ENCODE results near the gene ADAT2.
A peak's percentile ranks its signal among the peaks of the same experiment; 100 is the strongest.

The ADAT2 gene

GRCh38 chr6:143399775-143400174, 50.7 kb downstream of the ADAT2 start:
- Histone ChIP-seq H3K9me3 (ENCODE audit: severe bottlenecking) (no peaks in the 10 kb centered on the region), H3K4me3 (ENCODE audit: severe bottlenecking) (no peak overlapping the region), H3K27me3 (ENCODE audit: insufficient read depth, poor library complexity, severe bottlenecking) (no peaks in the 10 kb centered on the region), H3K27ac (ENCODE audit: poor library complexity, severe bottlenecking) (peak overlapping the region; percentile 95), H3K36me3 (ENCODE audit: low read depth) (no peaks in the 10 kb centered on the region), H3K4me1 (ENCODE audit: insufficient read depth, poor library complexity, severe bottlenecking) (peaks cover 47% of the 10 kb centered on the region)
- DNase-seq (ENCODE audit: low spot score) (no peak), ATAC-seq (ENCODE audit: low read depth) (no peak)
- TF ChIP-seq, protein P1, sequence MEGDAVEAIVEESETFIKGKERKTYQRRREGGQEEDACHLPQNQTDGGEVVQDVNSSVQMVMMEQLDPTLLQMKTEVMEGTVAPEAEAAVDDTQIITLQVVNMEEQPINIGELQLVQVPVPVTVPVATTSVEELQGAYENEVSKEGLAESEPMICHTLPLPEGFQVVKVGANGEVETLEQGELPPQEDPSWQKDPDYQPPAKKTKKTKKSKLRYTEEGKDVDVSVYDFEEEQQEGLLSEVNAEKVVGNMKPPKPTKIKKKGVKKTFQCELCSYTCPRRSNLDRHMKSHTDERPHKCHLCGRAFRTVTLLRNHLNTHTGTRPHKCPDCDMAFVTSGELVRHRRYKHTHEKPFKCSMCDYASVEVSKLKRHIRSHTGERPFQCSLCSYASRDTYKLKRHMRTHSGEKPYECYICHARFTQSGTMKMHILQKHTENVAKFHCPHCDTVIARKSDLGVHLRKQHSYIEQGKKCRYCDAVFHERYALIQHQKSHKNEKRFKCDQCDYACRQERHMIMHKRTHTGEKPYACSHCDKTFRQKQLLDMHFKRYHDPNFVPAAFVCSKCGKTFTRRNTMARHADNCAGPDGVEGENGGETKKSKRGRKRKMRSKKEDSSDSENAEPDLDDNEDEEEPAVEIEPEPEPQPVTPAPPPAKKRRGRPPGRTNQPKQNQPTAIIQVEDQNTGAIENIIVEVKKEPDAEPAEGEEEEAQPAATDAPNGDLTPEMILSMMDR (IDR thresholded peaks at IDR 0.05; ENCODE audit: poor library complexity, severe bottlenecking): no peak

DNA sequence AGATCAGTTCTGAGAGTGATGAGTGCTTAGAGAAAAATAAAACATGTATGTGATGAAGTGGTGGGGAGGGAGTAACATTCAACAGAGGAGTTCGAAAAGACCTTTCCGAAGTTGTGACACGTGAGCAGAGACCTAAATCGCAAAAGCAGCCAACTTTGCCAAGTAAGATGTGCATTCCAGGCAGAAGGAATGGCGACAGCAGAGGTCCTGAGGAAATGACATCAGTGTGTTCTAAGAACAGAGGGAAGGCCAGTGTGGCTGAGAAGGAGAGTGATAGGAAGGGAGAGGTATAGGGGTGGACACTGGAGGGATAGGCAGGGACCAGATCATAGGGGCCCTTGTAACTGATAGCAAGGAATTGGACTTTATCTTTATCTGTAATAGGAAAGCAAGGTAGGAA, 51.3 kb downstream of the ADAT2 start:
- Histone ChIP-seq H3K27ac (ENCODE audit: poor library complexity, severe bottlenecking) (peak overlapping the region; percentile 95), H3K4me1 (ENCODE audit: insufficient read depth, poor library complexity, severe bottlenecking) (peaks cover 47% of the 10 kb centered on the region), H3K9me3 (ENCODE audit: severe bottlenecking) (no peaks in the 10 kb centered on the region), H3K27me3 (ENCODE audit: insufficient read depth, poor library complexity, severe bottlenecking) (no peaks in the 10 kb centered on the region), H3K36me3 (ENCODE audit: low read depth) (no peaks in the 10 kb centered on the region), H3K4me3 (ENCODE audit: severe bottlenecking) (no peak overlapping the region)
- DNase-seq (ENCODE audit: low spot score) (no peak), ATAC-seq (ENCODE audit: low read depth) (no peak)
- TF ChIP-seq, protein P1 (IDR thresholded peaks at IDR 0.05; ENCODE audit: poor library complexity, severe bottlenecking): no peak

GRCh38 chr6:143397227-143398222, 53.0 kb downstream of the ADAT2 start:
- Histone ChIP-seq H3K27ac (ENCODE audit: poor library complexity, severe bottlenecking) (peak overlapping the region; percentile 95), H3K9me3 (ENCODE audit: severe bottlenecking) (no peaks in the 10 kb centered on the region), H3K4me3 (ENCODE audit: severe bottlenecking) (no peak overlapping the region), H3K36me3 (ENCODE audit: low read depth) (no peaks in the 10 kb centered on the region), H3K27me3 (ENCODE audit: insufficient read depth, poor library complexity, severe bottlenecking) (no peaks in the 10 kb centered on the region), H3K4me1 (ENCODE audit: insufficient read depth, poor library complexity, severe bottlenecking) (peaks cover 47% of the 10 kb centered on the region)
- DNase-seq (ENCODE audit: low spot score): peak; percentile 92
- TF ChIP-seq, protein P1 (IDR thresholded peaks at IDR 0.05; ENCODE audit: poor library complexity, severe bottlenecking): no peak
- peak; percentile 84 for ATAC-seq (ENCODE audit: low read depth)

- Histone ChIP-seq H3K27me3 (ENCODE audit: insufficient read depth, poor library complexity, severe bottlenecking) (no peaks in the 10 kb centered on the region), H3K4me1 (ENCODE audit: insufficient read depth, poor library complexity, severe bottlenecking) (peaks cover 41% of the 10 kb centered on the region), H3K27ac (ENCODE audit: poor library complexity, severe bottlenecking) (peak overlapping the region; percentile 95), H3K9me3 (ENCODE audit: severe bottlenecking) (no peaks in the 10 kb centered on the region), H3K36me3 (ENCODE audit: low read depth) (no peaks in the 10 kb centered on the region), H3K4me3 (ENCODE audit: severe bottlenecking) (no peak overlapping the region)
- TF ChIP-seq, protein P1 (IDR thresholded peaks at IDR 0.05; ENCODE audit: poor library complexity, severe bottlenecking): peak; percentile 18
- no peak for DNase-seq (ENCODE audit: low spot score)
- peak; percentile 28 for ATAC-seq (ENCODE audit: low read depth)
Measured at GRCh38 chr6:143396497-143397226, 53.8 kb downstream of the ADAT2 start.

Measured in RWPE2 (cell line).